Stomach (tissue), 9 donors: ENCODE results near the gene PPID. TPM values are rescaled to one million over a fixed set of nuclear protein-coding genes. Genes with fewer than 3 reads are reported as not detected.
A peak's percentile ranks its signal among the peaks of the same experiment; 100 is the strongest.

ENCODE experiments used
- DNase-seq, 2 donors: peaks; one replicate each; pipeline versions ENCODE4 v3.0.0 to v3.0.0-alpha.2; 2013 to 2019
- H3K27ac ChIP-seq, 5 donors: fragments of 200-600 bp in 4 of 5; sonication (generic) in 4 of 5; one replicate each; pipeline ENCODE4 v1.5.1; 2013 to 2019; ENCODE audit warnings: mild to moderate bottlenecking in 1 of 5, moderate library complexity in 1 of 5
- H3K27me3 ChIP-seq, 3 donors: fragments of 200-600 bp; sonication (generic); one replicate each; pipeline ENCODE4 v1.5.1; 2017 to 2019; ENCODE audit warnings: mixed run types in 1 of 3
- H3K36me3 ChIP-seq, 4 donors: fragments of 200-600 bp; sonication (generic); 1 replicate in 3 of 4; 2 replicates in 1 of 4; pipeline ENCODE4 v1.5.1; 2016 to 2019
- H3K4me1 ChIP-seq, 4 donors: fragments of 200-600 bp; sonication (generic); one replicate each; pipeline ENCODE4 v1.5.1; 2016 to 2019
- H3K4me3 ChIP-seq, 4 donors: fragments of 200-600 bp; sonication (generic) in 3 of 4; one replicate each; pipeline ENCODE4 v1.5.1; 2016 to 2019; ENCODE audit warnings: mild to moderate bottlenecking in 1 of 4
- H3K9me3 ChIP-seq, 4 donors: fragments of 200-600 bp; sonication (generic); one replicate each; pipeline ENCODE4 v1.5.1; 2016 to 2019
- CTCF ChIP-seq, 7 experiments: fragments of 450-650 bp in 4 of 7; fragments of 200-600 bp in 3 of 7; sonication (generic) in 3 of 7; IDR thresholded peaks; one replicate each; pipeline ENCODE4 v1.5.1; 2016 to 2019; ENCODE audit warnings: antibody characterized with exemption in 7 of 7, control low read depth in 2 of 7, mild to moderate bottlenecking in 1 of 7
- EP300 ChIP-seq: sonication (generic); formaldehyde crosslinking; IDR thresholded peaks from one replicate; pipeline ENCODE4 v1.6.1; 2017; ENCODE audit warnings: antibody characterized with exemption
- POLR2A ChIP-seq, 4 donors: fragments of 450-650 bp; IDR thresholded peaks; one replicate each; pipeline ENCODE4 v1.6.1; 2016; ENCODE audit warnings: antibody characterized with exemption in 4 of 4, control low read depth in 2 of 4, mild to moderate bottlenecking in 1 of 4, moderate library complexity in 1 of 4
- POLR2AphosphoS5 ChIP-seq, 3 donors: sonication (generic); formaldehyde crosslinking; IDR thresholded peaks; one replicate each; pipeline ENCODE4 v1.6.1; 2016; ENCODE audit warnings: antibody characterized with exemption in 3 of 3
- WGBS, 5 donors: extraction: QIAGEN DNeasy Blood & Tissue Kit in 3 of 5; methylation state at CpG; one replicate each; pipeline versions ENCODE4 v1.1.5 to v1.1.7; 2013 to 2018; 5-methylcytosine and 5-hydroxymethylcytosine counted together
- intact Hi-C: fragments of 100-400 bp; cut with DNase I; formaldehyde crosslinking; loops from one replicate; pipeline ENCODE4 v1.15.1; 2023; ENCODE audit warnings: low total_unique reads
- polyA plus RNA-seq, 3 donors: library from polyadenylated mRNA; stranded (reverse); fragments of 200-250 nt; gene quantifications; one replicate each; pipeline ENCODE4 v1.2.3, GENCODE V29; 2013
- total RNA-seq, 5 donors: library from RNA; depleted of rRNA; stranded (reverse); fragments of >200 nt; gene quantifications; one replicate each; pipeline versions ENCODE4 v1.1.0 to v1.2.3, GENCODE V29; 2014 to 2016
- donor health status: healthy with polysubstance abuse.
- donor health status: Bipolar disorder and iron deficiency.
- donor health status: healthy.

The PPID gene
- total and polyA plus RNA-seq, 8 donors: 1.2 to 98.5 (median 16.0) TPM

DNA sequence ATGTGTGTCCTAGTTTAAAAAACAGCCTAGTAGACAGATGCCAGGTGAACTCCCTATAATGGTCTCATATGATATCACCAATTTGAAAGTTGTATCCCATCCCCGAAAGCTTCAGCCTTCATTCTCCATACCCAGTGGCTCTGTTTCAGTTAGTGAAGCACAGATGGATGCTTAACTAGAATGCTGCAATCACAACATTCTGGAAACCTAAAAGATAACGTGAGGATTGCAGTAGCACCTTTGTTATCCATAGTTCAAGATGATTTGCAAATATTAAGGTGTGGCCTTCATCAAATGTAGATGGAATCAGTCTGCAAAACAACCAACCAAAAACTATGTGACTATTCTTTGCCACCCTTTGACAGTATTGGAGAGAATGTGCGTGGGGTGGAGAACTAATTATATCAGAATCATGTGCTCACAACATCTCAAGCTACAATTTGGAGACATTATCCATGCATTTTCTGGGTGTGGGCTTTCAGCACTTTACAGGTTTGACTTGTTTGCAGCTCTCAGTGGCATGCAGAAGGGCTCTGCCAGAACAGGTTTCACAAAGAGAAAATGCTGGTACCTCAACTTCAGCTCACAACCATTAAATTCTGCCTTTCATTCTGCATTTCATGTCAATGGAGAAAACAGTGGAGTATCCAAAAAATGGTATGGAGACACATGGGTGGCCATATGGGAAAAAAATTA lies 18.3 kb upstream of the PPID start:
- Histone ChIP-seq H3K9me3 (no peaks in the 10 kb centered on the region), H3K27ac (no peak overlapping the region), H3K27me3 (no peaks in the 10 kb centered on the region), H3K4me3 (no peak overlapping the region), H3K4me1 (no peaks in the 10 kb centered on the region), H3K36me3 (no peaks in the 10 kb centered on the region)
- 70 to 81% (median 73%) methylated on average over 3 of the region's 3 CpGs for WGBS, 5 donors
- DNase-seq: peak in 1 of 2 donors; percentile 23
- intact Hi-C loops: no loop called here
- TF ChIP-seq EP300 (no peak), CTCF (IDR thresholded peaks at IDR 0.05) (no peak), POLR2A (IDR thresholded peaks at IDR 0.05) (no peak), POLR2AphosphoS5 (IDR thresholded peaks at IDR 0.05) (no peak)

DNA sequence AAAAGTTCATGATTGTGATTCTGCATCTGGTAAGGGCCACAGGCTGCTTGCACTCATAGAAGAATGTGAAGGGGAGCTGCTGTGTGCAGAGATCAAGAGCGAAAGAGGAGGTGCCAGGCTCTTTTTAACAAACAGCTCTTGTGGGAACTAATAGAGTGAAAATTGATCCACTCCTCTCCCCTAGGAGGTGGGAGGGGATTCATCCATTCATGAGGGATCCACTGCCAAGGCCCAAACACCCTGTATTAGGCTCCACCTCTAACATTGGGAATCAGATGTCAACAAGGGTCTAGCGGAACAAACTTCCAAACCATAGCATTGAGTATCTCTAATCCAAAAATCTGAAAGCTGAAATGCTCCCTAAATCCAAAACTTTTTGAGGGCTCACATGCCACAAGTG lies 16.4 kb upstream of the PPID start:
- no peak for DNase-seq
- 84 to 98% (median 96%) methylated on average over 2 of the region's 2 CpGs for WGBS, 5 donors
- Histone ChIP-seq H3K4me3 (no peak overlapping the region), H3K4me1 (no peaks in the 10 kb centered on the region), H3K9me3 (no peaks in the 10 kb centered on the region), H3K36me3 (no peaks in the 10 kb centered on the region), H3K27me3 (no peaks in the 10 kb centered on the region), H3K27ac (no peak overlapping the region)
- intact Hi-C loops: no loop called here
- no peak for TF ChIP-seq POLR2AphosphoS5 (IDR thresholded peaks at IDR 0.05)
- TF ChIP-seq POLR2A (IDR thresholded peaks at IDR 0.05): no peak
- TF ChIP-seq CTCF (IDR thresholded peaks at IDR 0.05): no peak
- no peak for TF ChIP-seq EP300

- WGBS, 5 donors: 94 to 99% (median 96%) methylated on average over 2 of the region's 2 CpGs
- DNase-seq: no peak
- Histone ChIP-seq H3K27ac (no peak overlapping the region), H3K4me1 (no peaks in the 10 kb centered on the region), H3K36me3 (no peaks in the 10 kb centered on the region), H3K9me3 (no peaks in the 10 kb centered on the region), H3K27me3 (no peaks in the 10 kb centered on the region), H3K4me3 (no peak overlapping the region)
- no peak for TF ChIP-seq EP300
- no peak for TF ChIP-seq CTCF (IDR thresholded peaks at IDR 0.05)
- TF ChIP-seq POLR2A (IDR thresholded peaks at IDR 0.05): no peak
- no peak for TF ChIP-seq POLR2AphosphoS5 (IDR thresholded peaks at IDR 0.05)
- intact Hi-C loops: no loop called here
Measured at GRCh38 chr4:158738866-158739265, 15.7 kb upstream of the PPID start.

DNA sequence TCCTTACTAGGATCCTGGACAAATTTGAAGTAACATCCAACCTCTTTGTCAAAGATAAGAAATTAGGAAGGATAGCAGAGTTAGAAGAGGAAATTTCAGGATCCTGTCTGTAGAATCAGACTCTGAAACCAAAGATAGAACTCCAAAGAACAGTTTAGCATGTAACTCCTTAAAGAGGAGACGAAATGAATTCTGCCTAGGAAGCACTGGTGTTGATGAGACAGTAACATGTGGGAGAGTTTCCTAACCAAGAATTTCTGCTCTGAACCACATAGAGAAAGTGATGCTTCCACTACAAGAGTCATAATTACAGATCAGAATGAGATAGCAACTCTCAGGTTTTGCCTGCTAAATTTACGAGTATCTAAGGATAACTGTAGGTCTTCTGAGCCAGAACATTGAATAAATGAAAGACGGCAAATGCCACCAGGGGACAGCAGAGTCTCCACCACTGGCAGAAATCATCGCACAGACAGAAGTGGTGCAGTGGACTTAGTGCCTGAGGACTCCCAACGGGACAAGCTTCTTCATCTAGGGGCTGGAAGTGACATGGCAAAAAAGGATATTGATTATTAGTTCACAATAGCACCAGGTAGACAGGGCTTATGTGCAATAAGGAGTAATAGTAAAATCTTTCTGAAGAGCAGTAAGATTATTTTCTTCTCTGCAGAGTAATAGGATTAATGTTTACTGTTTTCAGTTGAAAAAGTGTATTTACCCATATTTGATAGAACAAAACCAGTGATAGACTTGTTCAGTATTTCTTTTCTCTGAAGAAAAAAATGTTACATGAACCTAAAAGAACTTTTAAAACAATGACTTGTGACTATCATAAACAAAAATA lies 6.7 kb upstream of the PPID start:
- Histone ChIP-seq H3K27me3 (no peaks in the 10 kb centered on the region), H3K9me3 (no peaks in the 10 kb centered on the region), H3K36me3 (no peaks in the 10 kb centered on the region), H3K4me1 (peaks cover 0 to 7% (median 0%) of the 10 kb centered on the region in 4 donors), H3K27ac (no peak overlapping the region), H3K4me3 (no peak overlapping the region)
- peak; percentile 68 to 86 for DNase-seq
- intact Hi-C loops: loop anchor here (5.0 to 10.0 kb wide), 3 partner anchors 122 to 475 kb away; no protein-coding TSS in a partner anchor
- 16 to 22% (median 19%) methylated on average over 5 of the region's 5 CpGs for WGBS, 5 donors
- TF ChIP-seq POLR2A (IDR thresholded peaks at IDR 0.05): no peak
- no peak for TF ChIP-seq EP300
- peak in 5 of 7 experiments; percentile 65 to 97 (median 80) for TF ChIP-seq CTCF (IDR thresholded peaks at IDR 0.05)
- peak in 1 of 3 donors; percentile 37 for TF ChIP-seq POLR2AphosphoS5 (IDR thresholded peaks at IDR 0.05)
